IPS-18c (cell line): ENCODE data around the gene COQ10B.

Experiments used
- H3K4me3 ChIP-seq: 2 replicates; pipeline ENCODE4 v1.7.0; 2013; ENCODE audit warnings: low read depth, mild to moderate bottlenecking, low read length, moderate library complexity; ENCODE audit not compliant: insufficient read depth
- H3K9me3 ChIP-seq: one replicate; pipeline ENCODE4 v1.6.1; 2013; ENCODE audit warnings: mild to moderate bottlenecking, low read length, moderate library complexity; ENCODE audit not compliant: control insufficient read depth, insufficient read depth

The COQ10B gene

GRCh38 chr2:197495433-197496134 is 42.2 kb downstream of the COQ10B start:
- Histone ChIP-seq H3K4me3 (no peak overlapping the region), H3K9me3 (no peaks in the 10 kb centered on the region)

GRCh38 chr2:197496695-197497094 is 43.3 kb downstream of the COQ10B start:
- Histone ChIP-seq H3K9me3 (no peaks in the 10 kb centered on the region), H3K4me3 (peak overlapping the region; percentile 2; the same call in 1 of the 2 replicates)

- Histone ChIP-seq H3K9me3 (no peaks in the 10 kb centered on the region), H3K4me3 (peak overlapping the region; percentile 15; the same call in 1 of the 2 replicates)
Observed at GRCh38 chr2:197497326-197497725, 44.0 kb downstream of the COQ10B start.

GRCh38 chr2:197498235-197498936 is 45.0 kb downstream of the COQ10B start:
- H3K9me3 ChIP-seq, result no peaks in the 10 kb centered on the region
- peak overlapping the region; percentile 95 for H3K4me3 ChIP-seq

GRCh38 chr2:197498937-197499593 is 45.7 kb downstream of the COQ10B start:
- peak overlapping the region; percentile 95 for H3K4me3 ChIP-seq
- H3K9me3 ChIP-seq, result no peaks in the 10 kb centered on the region

- peak within 1 kb of the TSS; percentile 95 for H3K4me3 ChIP-seq
- no peaks in the 10 kb centered on the region for H3K9me3 ChIP-seq
Observed at GRCh38 chr2:197499594-197500502, 46.5 kb downstream of the COQ10B start, which contains the start of the genes HSPD1 and HSPE1. TSS of gene HSPD1 (minus strand) at chr2:197499840. CDS start at chr2:197498848, 992 bp downstream. TSS of gene HSPE1 (plus strand) at chr2:197500379. CDS start at chr2:197500437, 58 bp downstream.

GRCh38 chr2:197500503-197501131 is 47.3 kb downstream of the COQ10B start:
- H3K4me3 ChIP-seq, result peak overlapping the region; percentile 95
- no peaks in the 10 kb centered on the region for H3K9me3 ChIP-seq

- no peaks in the 10 kb centered on the region for H3K9me3 ChIP-seq
- H3K4me3 ChIP-seq, result no peak overlapping the region
Observed at GRCh38 chr2:197502201-197502600, 48.8 kb downstream of the COQ10B start.

GRCh38 chr2:197502685-197503084 is 49.3 kb downstream of the COQ10B start:
- no peak overlapping the region for H3K4me3 ChIP-seq

GRCh38 chr2:197504000-197504399 is 50.6 kb downstream of the COQ10B start:
- H3K9me3 ChIP-seq, result no peaks in the 10 kb centered on the region
- H3K4me3 ChIP-seq, result no peak overlapping the region

More at GRCh38 chr2:197502685-197503084, 49.3 kb downstream of the COQ10B start:
- H3K9me3 ChIP-seq, result no peaks in the 10 kb centered on the region

GRCh38 chr2:197504512-197504911 is 51.2 kb downstream of the COQ10B start:
- no peak overlapping the region for H3K4me3 ChIP-seq
- H3K9me3 ChIP-seq, result no peaks in the 10 kb centered on the region

- no peak overlapping the region for H3K4me3 ChIP-seq
- H3K9me3 ChIP-seq, result no peaks in the 10 kb centered on the region
Observed at GRCh38 chr2:197506658-197507057, 53.3 kb downstream of the COQ10B start.

- Histone ChIP-seq H3K4me3 (no peak overlapping the region), H3K9me3 (no peaks in the 10 kb centered on the region)
Observed at GRCh38 chr2:197513915-197514314, 60.6 kb downstream of the COQ10B start.

GRCh38 chr2:197514754-197515153 is 61.4 kb downstream of the COQ10B start:
- no peaks in the 10 kb centered on the region for H3K9me3 ChIP-seq
- peak overlapping the region; percentile 95; the same call in 1 of the 2 replicates for H3K4me3 ChIP-seq

GRCh38 chr2:197515315-197515738 is 62.0 kb downstream of the COQ10B start:
- Histone ChIP-seq H3K4me3 (peak overlapping the region; percentile 95), H3K9me3 (no peaks in the 10 kb centered on the region)

- no peaks in the 10 kb centered on the region for H3K9me3 ChIP-seq
- peak within 1 kb of the TSS; percentile 95 for H3K4me3 ChIP-seq
Observed at GRCh38 chr2:197515739-197516392, 62.5 kb downstream of the COQ10B start, which contains the start of gene MOB4. TSS of gene MOB4 (plus strand) at chr2:197516066. CDS start at chr2:197516087, 21 bp downstream.
